ENCODE data around the gene CD86. TPM values are rescaled to one million over a fixed set of nuclear protein-coding genes. Genes with fewer than 3 reads are reported as not detected.
A peak's percentile ranks its signal among the peaks of the same experiment; 100 is the strongest.

Gene CD86
- total RNA-seq, 1 donor from 2014 or later: not detected

- Histone ChIP-seq H3K4me3 (no peak overlapping the region), H3K9me3 (no peaks in the 10 kb centered on the region), H3K4me1 (no peaks in the 10 kb centered on the region), H3K27ac (no peak overlapping the region), H3K27me3 (no peaks in the 10 kb centered on the region), H3K36me3 (no peaks in the 10 kb centered on the region)
- no peak for DNase-seq (ENCODE audit: low spot score in 2 of 2)
- no peak for TF ChIP-seq CTCF (IDR thresholded peaks at IDR 0.05)
- intact Hi-C loops (cut with DNase I): no loop called here
Measured at GRCh38 chr3:122085673-122086072, 30.5 kb downstream of the CD86 start.

GRCh38 chr3:122088531-122088930 is 33.4 kb downstream of the CD86 start:
- Histone ChIP-seq H3K4me3 (no peak overlapping the region), H3K4me1 (no peaks in the 10 kb centered on the region), H3K36me3 (no peaks in the 10 kb centered on the region), H3K9me3 (no peaks in the 10 kb centered on the region), H3K27ac (no peak overlapping the region), H3K27me3 (no peaks in the 10 kb centered on the region)
- intact Hi-C loops (cut with DNase I): no loop called here
- TF ChIP-seq CTCF (IDR thresholded peaks at IDR 0.05): no peak
- DNase-seq (ENCODE audit: low spot score in 2 of 2): no peak

- H3K27me3 ChIP-seq: no peaks in the 10 kb centered on the region
- H3K36me3 ChIP-seq: no peaks in the 10 kb centered on the region
- H3K4me3 ChIP-seq: no peak overlapping the region
- no peak for DNase-seq (ENCODE audit: low spot score in 2 of 2)
- no peak for TF ChIP-seq CTCF (IDR thresholded peaks at IDR 0.05)
- intact Hi-C loops (cut with DNase I): no loop called here
- H3K4me1 ChIP-seq: no peaks in the 10 kb centered on the region
- H3K27ac ChIP-seq: no peak overlapping the region
- no peaks in the 10 kb centered on the region for H3K9me3 ChIP-seq
Measured at GRCh38 chr3:122091602-122092295, 36.6 kb downstream of the CD86 start.

GRCh38 chr3:122092460-122093165 is 37.5 kb downstream of the CD86 start:
- H3K27ac ChIP-seq: no peak overlapping the region
- TF ChIP-seq CTCF (IDR thresholded peaks at IDR 0.05): peak in 1 of 3 experiments; percentile 23
- H3K4me1 ChIP-seq: no peaks in the 10 kb centered on the region
- DNase-seq (ENCODE audit: low spot score in 2 of 2): no peak
- intact Hi-C loops (cut with DNase I): no loop called here
- no peak overlapping the region for H3K4me3 ChIP-seq
- no peaks in the 10 kb centered on the region for H3K36me3 ChIP-seq
- no peaks in the 10 kb centered on the region for H3K27me3 ChIP-seq
- no peaks in the 10 kb centered on the region for H3K9me3 ChIP-seq

- DNase-seq (ENCODE audit: low spot score in 2 of 2): no peak
- Histone ChIP-seq H3K36me3 (no peaks in the 10 kb centered on the region), H3K4me3 (no peak overlapping the region), H3K4me1 (no peaks in the 10 kb centered on the region), H3K27me3 (no peaks in the 10 kb centered on the region), H3K9me3 (no peaks in the 10 kb centered on the region), H3K27ac (no peak overlapping the region)
- no peak for TF ChIP-seq CTCF (IDR thresholded peaks at IDR 0.05)
- intact Hi-C loops (cut with DNase I): no loop called here
Measured at GRCh38 chr3:122094125-122094524, 39.0 kb downstream of the CD86 start.

All from ascending aorta (tissue), 2 donors.